ENCODE measurements around the gene LRP11. TPM values are rescaled to one million over a fixed set of nuclear protein-coding genes. Genes with fewer than 3 reads are reported as not detected.

LRP11 gene
- total RNA-seq, 1 donor from 2014 or later = 2.2 TPM

GRCh38 chr6:149861603-149862423 lies 2.3 kb downstream of the LRP11 start:
- Histone ChIP-seq H2AFZ (replicated peaks) (no peak overlapping the region), H3K4me3 (no peak overlapping the region), H3K4me2 (no peak overlapping the region), H3K4me1 (no peaks in the 10 kb centered on the region), H4K20me1 (ENCODE audit: low read depth) (peaks cover 3% of the 10 kb centered on the region), H3K27me3 (peaks cover 37% of the 10 kb centered on the region), H3K9ac (no peak overlapping the region), H3K27ac (no peak overlapping the region), H3K9me3 (ENCODE audit: low read depth) (no peaks in the 10 kb centered on the region), H3K79me2 (ENCODE audit: low read depth) (no peaks in the 10 kb centered on the region), H3K36me3 (no peaks in the 10 kb centered on the region), H3F3A (ENCODE audit: low read depth) (peaks cover 11% of the 10 kb centered on the region)
- TF ChIP-seq, protein P1, sequence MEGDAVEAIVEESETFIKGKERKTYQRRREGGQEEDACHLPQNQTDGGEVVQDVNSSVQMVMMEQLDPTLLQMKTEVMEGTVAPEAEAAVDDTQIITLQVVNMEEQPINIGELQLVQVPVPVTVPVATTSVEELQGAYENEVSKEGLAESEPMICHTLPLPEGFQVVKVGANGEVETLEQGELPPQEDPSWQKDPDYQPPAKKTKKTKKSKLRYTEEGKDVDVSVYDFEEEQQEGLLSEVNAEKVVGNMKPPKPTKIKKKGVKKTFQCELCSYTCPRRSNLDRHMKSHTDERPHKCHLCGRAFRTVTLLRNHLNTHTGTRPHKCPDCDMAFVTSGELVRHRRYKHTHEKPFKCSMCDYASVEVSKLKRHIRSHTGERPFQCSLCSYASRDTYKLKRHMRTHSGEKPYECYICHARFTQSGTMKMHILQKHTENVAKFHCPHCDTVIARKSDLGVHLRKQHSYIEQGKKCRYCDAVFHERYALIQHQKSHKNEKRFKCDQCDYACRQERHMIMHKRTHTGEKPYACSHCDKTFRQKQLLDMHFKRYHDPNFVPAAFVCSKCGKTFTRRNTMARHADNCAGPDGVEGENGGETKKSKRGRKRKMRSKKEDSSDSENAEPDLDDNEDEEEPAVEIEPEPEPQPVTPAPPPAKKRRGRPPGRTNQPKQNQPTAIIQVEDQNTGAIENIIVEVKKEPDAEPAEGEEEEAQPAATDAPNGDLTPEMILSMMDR (IDR thresholded peaks at IDR 0.05) = no peak
- TF ChIP-seq EZH2 (IDR thresholded peaks at IDR 0.05) = no peak
- peaks cover 7% of the 10 kb centered on the region for H3K36me3 Mint-ChIP-seq
- H3K27ac Mint-ChIP-seq = no peak overlapping the region
- H3K9me3 Mint-ChIP-seq = peaks cover 2% of the 10 kb centered on the region
- no peak for DNase-seq (ENCODE audit: low spot score)
- peaks cover 39% of the 10 kb centered on the region for H3K4me1 Mint-ChIP-seq
- peaks cover 4% of the 10 kb centered on the region for H3K27me3 Mint-ChIP-seq (ENCODE audit: insufficient read depth, low read depth)
- peak overlapping the region; percentile 73 for H3K4me3 Mint-ChIP-seq

- Histone ChIP-seq H3F3A (ENCODE audit: low read depth) (peaks cover 11% of the 10 kb centered on the region), H3K4me3 (no peak overlapping the region), H3K4me1 (no peaks in the 10 kb centered on the region), H3K9me3 (ENCODE audit: low read depth) (no peaks in the 10 kb centered on the region), H3K36me3 (no peaks in the 10 kb centered on the region), H2AFZ (replicated peaks) (no peak overlapping the region), H3K27me3 (peaks cover 37% of the 10 kb centered on the region), H3K27ac (no peak overlapping the region), H4K20me1 (ENCODE audit: low read depth) (peaks cover 3% of the 10 kb centered on the region), H3K9ac (no peak overlapping the region), H3K79me2 (ENCODE audit: low read depth) (no peaks in the 10 kb centered on the region), H3K4me2 (no peak overlapping the region)
- H3K4me3 Mint-ChIP-seq = peak overlapping the region; percentile 73
- peaks cover 2% of the 10 kb centered on the region for H3K9me3 Mint-ChIP-seq
- peaks cover 39% of the 10 kb centered on the region for H3K4me1 Mint-ChIP-seq
- TF ChIP-seq EZH2phosphoT487 (IDR thresholded peaks at IDR 0.05) (no peak), EZH2 (IDR thresholded peaks at IDR 0.05) (no peak)
- TF ChIP-seq, protein P1 (IDR thresholded peaks at IDR 0.05) = no peak
- peak; percentile 34 for DNase-seq (ENCODE audit: low spot score)
- peaks cover 4% of the 10 kb centered on the region for H3K27me3 Mint-ChIP-seq (ENCODE audit: insufficient read depth, low read depth)
- peak overlapping the region; percentile 88 for H3K27ac Mint-ChIP-seq
- peaks cover 7% of the 10 kb centered on the region for H3K36me3 Mint-ChIP-seq
Observed at GRCh38 chr6:149860834-149861602, 3.1 kb downstream of the LRP11 start.

GRCh38 chr6:149860513-149860833 lies 3.7 kb downstream of the LRP11 start:
- Histone ChIP-seq H3K27ac (no peak overlapping the region), H3K4me3 (no peak overlapping the region), H3K36me3 (no peaks in the 10 kb centered on the region), H3K27me3 (peaks cover 37% of the 10 kb centered on the region), H3K4me2 (no peak overlapping the region), H2AFZ (replicated peaks) (no peak overlapping the region), H3K4me1 (no peaks in the 10 kb centered on the region), H4K20me1 (ENCODE audit: low read depth) (peaks cover 3% of the 10 kb centered on the region), H3K9ac (no peak overlapping the region), H3K9me3 (ENCODE audit: low read depth) (no peaks in the 10 kb centered on the region), H3K79me2 (ENCODE audit: low read depth) (no peaks in the 10 kb centered on the region), H3F3A (ENCODE audit: low read depth) (peaks cover 11% of the 10 kb centered on the region)
- Mint-ChIP-seq H3K27ac (peak overlapping the region; percentile 45), H3K4me1 (peaks cover 43% of the 10 kb centered on the region), H3K4me3 (peak overlapping the region; percentile 73), H3K36me3 (peaks cover 7% of the 10 kb centered on the region), H3K9me3 (peaks cover 2% of the 10 kb centered on the region), H3K27me3 (ENCODE audit: insufficient read depth, low read depth) (peaks cover 4% of the 10 kb centered on the region)
- no peak for DNase-seq (ENCODE audit: low spot score)
- TF ChIP-seq, protein P1 (IDR thresholded peaks at IDR 0.05) = no peak
- TF ChIP-seq EZH2 (IDR thresholded peaks at IDR 0.05) (no peak), EZH2phosphoT487 (IDR thresholded peaks at IDR 0.05) (no peak)

Data from neural progenitor cell (in vitro differentiated cells).